Astrocyte of the cerebellum (primary cell): ENCODE data around the gene MYL6.

Source experiments
- DNase-seq: peaks from one replicate; pipeline ENCODE4 v3.0.0-alpha.2; 2011; ENCODE audit warnings: low read depth
- H3K4me3 ChIP-seq: 2 replicates; pipeline ENCODE4 v1.5.1; 2011; ENCODE audit warnings: mild to moderate bottlenecking, low read depth, low read length, moderate library complexity
- CTCF ChIP-seq: IDR thresholded peaks from 2 replicates; pipeline ENCODE4 v1.5.1; 2012; ENCODE audit warnings: low read length, low read depth, moderate library complexity, mild to moderate bottlenecking; ENCODE audit errors: missing control alignments
- in situ Hi-C: cut with HindIII; loops from 2 replicates; pipeline ENCODE4 v1.10.0; 2017; ENCODE audit warnings: low sequenced_read_pairs

MYL6 gene

GRCh38 chr12:56198836-56199235 lies 40.7 kb downstream of the MYL6 start:
- no peak for TF ChIP-seq CTCF
- in situ Hi-C loops: no loop called here
- no peak overlapping the region for H3K4me3 ChIP-seq
- no peak for DNase-seq

- in situ Hi-C loops: no loop called here
- no peak overlapping the region for H3K4me3 ChIP-seq
- DNase-seq: no peak
- TF ChIP-seq CTCF: no peak
Measured at GRCh38 chr12:56202366-56202765, 44.2 kb downstream of the MYL6 start.

GRCh38 chr12:56202838-56203237 lies 44.7 kb downstream of the MYL6 start:
- H3K4me3 ChIP-seq: no peak overlapping the region
- no peak for DNase-seq
- in situ Hi-C loops: no loop called here
- no peak for TF ChIP-seq CTCF

DNA sequence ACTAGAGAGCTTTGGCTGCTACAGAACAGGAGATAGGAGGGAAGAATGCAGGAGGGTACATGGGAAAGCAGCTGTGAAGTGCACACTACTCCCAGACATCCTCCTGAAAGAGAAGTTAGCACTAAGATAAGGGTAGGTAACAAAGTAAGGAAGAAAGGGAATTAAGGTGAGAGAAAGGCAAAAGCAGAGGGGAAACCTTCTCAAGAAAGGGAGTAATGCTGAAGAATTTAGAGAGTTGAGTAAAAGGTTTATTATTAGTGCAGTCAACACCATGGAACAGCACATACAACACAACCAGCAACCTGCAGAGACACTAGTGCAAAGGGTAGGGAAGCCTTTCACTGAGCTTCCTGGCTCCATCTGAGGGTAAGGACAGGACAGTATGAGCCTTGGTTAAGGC lies 46.1 kb downstream of the MYL6 start:
- no peak for TF ChIP-seq CTCF
- no peak overlapping the region for H3K4me3 ChIP-seq
- no peak for DNase-seq
- in situ Hi-C loops: no loop called here

GRCh38 chr12:56205445-56205844 lies 47.3 kb downstream of the MYL6 start:
- DNase-seq: no peak
- in situ Hi-C loops: no loop called here
- H3K4me3 ChIP-seq: no peak overlapping the region
- no peak for TF ChIP-seq CTCF

GRCh38 chr12:56206452-56207166 lies 48.5 kb downstream of the MYL6 start:
- in situ Hi-C loops: no loop called here
- TF ChIP-seq CTCF: peak; percentile 82
- no peak overlapping the region for H3K4me3 ChIP-seq
- peak; percentile 19 for DNase-seq
